Subcutaneous abdominal adipose tissue (tissue), 5 donors: Measurements from ENCODE around the gene OOSP4A.

Experiments
- H3K27ac ChIP-seq: one replicate; pipeline ENCODE4 v1.7.0; 2013; ENCODE audit warnings: low read depth, mild to moderate bottlenecking, inconsistent platforms, low read length, moderate library complexity
- H3K27me3 ChIP-seq, 5 donors: one replicate each; pipeline ENCODE4 v1.7.0; 2013; ENCODE audit warnings: low read length in 5 of 5, inconsistent platforms in 1 of 5; ENCODE audit not compliant: control insufficient read depth in 5 of 5, insufficient read depth in 4 of 5
- H3K36me3 ChIP-seq, 5 donors: one replicate each; pipeline ENCODE4 v1.7.0; 2013; ENCODE audit warnings: low read length in 5 of 5; ENCODE audit not compliant: control insufficient read depth in 5 of 5, insufficient read depth in 5 of 5
- H3K4me1 ChIP-seq, 5 donors: one replicate each; pipeline ENCODE4 v1.7.0; 2013; ENCODE audit warnings: low read length in 5 of 5, mild to moderate bottlenecking in 3 of 5, moderate library complexity in 1 of 5; ENCODE audit not compliant: control insufficient read depth in 5 of 5, insufficient read depth in 5 of 5
- H3K4me3 ChIP-seq, 5 donors: one replicate each; pipeline ENCODE4 v1.7.0; 2013; ENCODE audit warnings: low read length in 5 of 5, low read depth in 1 of 5
- H3K9ac ChIP-seq, 5 donors: one replicate each; pipeline ENCODE4 v1.7.0; 2013; ENCODE audit warnings: low read length in 5 of 5, mild to moderate bottlenecking in 4 of 5, moderate library complexity in 3 of 5
- H3K9me3 ChIP-seq, 5 donors: one replicate each; pipeline ENCODE4 v1.7.0; 2013; ENCODE audit warnings: low read length in 5 of 5; ENCODE audit not compliant: control insufficient read depth in 5 of 5
- donor health status: healthy.
- donor health status: healthy.
- donor health status: healthy.
- donor health status: healthy.
- donor health status: healthy.

OOSP4A gene

GRCh38 chr11:60005360-60005759 lies 41.5 kb downstream of the OOSP4A start:
- no peaks in the 10 kb centered on the region for H3K4me1 ChIP-seq
- H3K9ac ChIP-seq: no peak overlapping the region
- H3K9me3 ChIP-seq: peaks cover 0 to 3% (median 0%) of the 10 kb centered on the region in 5 donors
- no peak overlapping the region for H3K27ac ChIP-seq
- H3K36me3 ChIP-seq: no peaks in the 10 kb centered on the region
- H3K27me3 ChIP-seq: no peaks in the 10 kb centered on the region
- no peak overlapping the region for H3K4me3 ChIP-seq

GRCh38 chr11:60016881-60017280 lies 53.0 kb downstream of the OOSP4A start, which contains the start of gene OOSP4B:
Gene OOSP4B, plus strand, starts transcription at chr11:60017181.
- H3K27me3 ChIP-seq: no peaks in the 10 kb centered on the region
- H3K36me3 ChIP-seq: no peaks in the 10 kb centered on the region
- no peak within 1 kb of the TSS for H3K9ac ChIP-seq
- H3K27ac ChIP-seq: no peak within 1 kb of the TSS
- no peaks in the 10 kb centered on the region for H3K9me3 ChIP-seq
- H3K4me1 ChIP-seq: no peaks in the 10 kb centered on the region
- H3K4me3 ChIP-seq: no peak within 1 kb of the TSS

GRCh38 chr11:60018058-60018457 lies 54.2 kb downstream of the OOSP4A start:
- Histone ChIP-seq H3K36me3 (no peaks in the 10 kb centered on the region), H3K27ac (no peak overlapping the region), H3K27me3 (no peaks in the 10 kb centered on the region), H3K4me1 (no peaks in the 10 kb centered on the region), H3K4me3 (no peak overlapping the region), H3K9me3 (no peaks in the 10 kb centered on the region), H3K9ac (no peak overlapping the region)
